ENCODE results near the gene KCNMA1. TPM values are rescaled to one million over a fixed set of nuclear protein-coding genes. Genes with fewer than 3 reads are reported as not detected.

Gene KCNMA1
- polyA plus RNA-seq, 1 donor from 2014 or later, result 60.8 TPM

GRCh38 chr10:77349226-77349625, 288.4 kb downstream of the KCNMA1 start:
- no peak overlapping the region for H3K27ac ChIP-seq (ENCODE audit: low read length)
- H3K79me2 ChIP-seq (replicated peaks; ENCODE audit: insufficient read depth, low read length), result no peaks in the 10 kb centered on the region
- no peaks in the 10 kb centered on the region for H3K27me3 ChIP-seq (ENCODE audit: insufficient read depth, low read depth, low read length)
- no peak overlapping the region for H3K4me2 ChIP-seq (ENCODE audit: low read length)
- no peaks in the 10 kb centered on the region for H3F3A ChIP-seq (ENCODE audit: insufficient read depth, low read length, poor library complexity, severe bottlenecking)
- H3K4me3 ChIP-seq (ENCODE audit: low read length), result no peak overlapping the region
- no peaks in the 10 kb centered on the region for H3K36me3 ChIP-seq (ENCODE audit: insufficient read depth, low read length)
- no peaks in the 10 kb centered on the region for H3K9me2 ChIP-seq (ENCODE audit: insufficient read depth, low read length)
- no peak overlapping the region for H2AFZ ChIP-seq (ENCODE audit: low read depth, low read length)
- H3K9me3 ChIP-seq (ENCODE audit: low read length), result no peaks in the 10 kb centered on the region
- H4K20me1 ChIP-seq (ENCODE audit: insufficient read depth), result no peaks in the 10 kb centered on the region
- TF ChIP-seq REST (IDR thresholded peaks at IDR 0.05; ENCODE audit: borderline replicate concordance) (no peak), CTCF (IDR thresholded peaks at IDR 0.05; ENCODE audit: poor library complexity, severe bottlenecking) (no peak), MXI1 (conservative IDR thresholded peaks at IDR 0.05; ENCODE audit: poor library complexity, severe bottlenecking) (no peak), SMC3 (conservative IDR thresholded peaks at IDR 0.05; ENCODE audit: poor library complexity) (no peak)
- H3K9ac ChIP-seq (ENCODE audit: low read length), result no peak overlapping the region

- H3K27me3 ChIP-seq (ENCODE audit: insufficient read depth, low read depth, low read length), result no peaks in the 10 kb centered on the region
- no peaks in the 10 kb centered on the region for H3K79me2 ChIP-seq (replicated peaks; ENCODE audit: insufficient read depth, low read length)
- no peaks in the 10 kb centered on the region for H3K9me2 ChIP-seq (ENCODE audit: insufficient read depth, low read length)
- H3K9me3 ChIP-seq (ENCODE audit: low read length), result no peaks in the 10 kb centered on the region
- no peak overlapping the region for H3K9ac ChIP-seq (ENCODE audit: low read length)
- no peaks in the 10 kb centered on the region for H3K36me3 ChIP-seq (ENCODE audit: insufficient read depth, low read length)
- H3K4me3 ChIP-seq (ENCODE audit: low read length), result no peak overlapping the region
- no peak overlapping the region for H2AFZ ChIP-seq (ENCODE audit: low read depth, low read length)
- no peaks in the 10 kb centered on the region for H3F3A ChIP-seq (ENCODE audit: insufficient read depth, low read length, poor library complexity, severe bottlenecking)
- H3K27ac ChIP-seq (ENCODE audit: low read length), result no peak overlapping the region
- H3K4me2 ChIP-seq (ENCODE audit: low read length), result no peak overlapping the region
- TF ChIP-seq SMC3 (conservative IDR thresholded peaks at IDR 0.05; ENCODE audit: poor library complexity) (no peak), POLR2AphosphoS5 (IDR thresholded peaks at IDR 0.05) (no peak), EP300 (conservative IDR thresholded peaks at IDR 0.05; ENCODE audit: poor library complexity, severe bottlenecking) (no peak), RAD21 (conservative IDR thresholded peaks at IDR 0.05) (no peak), TAF1 (IDR thresholded peaks at IDR 0.05; ENCODE audit: low read depth) (no peak), EZH2 (IDR thresholded peaks at IDR 0.05; ENCODE audit: borderline replicate concordance, insufficient read depth, low read length, poor library complexity, severe bottlenecking) (no peak), REST (IDR thresholded peaks at IDR 0.05; ENCODE audit: borderline replicate concordance) (no peak), MXI1 (conservative IDR thresholded peaks at IDR 0.05; ENCODE audit: poor library complexity, severe bottlenecking) (no peak), CTCF (IDR thresholded peaks at IDR 0.05; ENCODE audit: poor library complexity, severe bottlenecking) (no peak)
- H4K20me1 ChIP-seq (ENCODE audit: insufficient read depth), result no peaks in the 10 kb centered on the region
These were observed 288.9 kb downstream of the KCNMA1 start for GRCh38 chr10:77348751-77349150.

Measured in neural cell (in vitro differentiated cells).